Vagina (tissue), 2 donors: ENCODE results near the gene TPRN. TPM values are rescaled to one million over a fixed set of nuclear protein-coding genes. Genes with fewer than 3 reads are reported as not detected.
A peak's percentile ranks its signal among the peaks of the same experiment; 100 is the strongest.

ENCODE experiments used
- DNase-seq, 2 donors: peaks; one replicate each; pipeline ENCODE4 v3.0.0-alpha.2; 2017; ENCODE audit errors: extremely low spot score in 2 of 2
- H3K27ac ChIP-seq: fragments of 200-600 bp; sonication (generic); one replicate; pipeline ENCODE4 v1.5.1; 2019
- H3K27me3 ChIP-seq: fragments of 200-600 bp; sonication (generic); one replicate; pipeline ENCODE4 v1.5.1; 2019
- H3K36me3 ChIP-seq, 2 donors: fragments of 200-600 bp; sonication (generic); one replicate each; pipeline ENCODE4 v1.5.1; 2017 to 2019
- H3K4me1 ChIP-seq: fragments of 200-600 bp; sonication (generic); one replicate; pipeline ENCODE4 v1.5.1; 2019
- H3K4me3 ChIP-seq, 2 donors: fragments of 200-600 bp; sonication (generic); 1 replicate in 1 of 2; 2 replicates in 1 of 2; pipeline ENCODE4 v1.5.1; 2016 to 2019
- H3K9me3 ChIP-seq: fragments of 200-600 bp; sonication (generic); one replicate; pipeline ENCODE4 v1.5.1; 2019
- POLR2A ChIP-seq, 2 donors: fragments of 450-650 bp; IDR thresholded peaks; one replicate each; pipeline ENCODE4 v1.6.1; 2017; ENCODE audit warnings: antibody characterized with exemption in 2 of 2, mild to moderate bottlenecking in 2 of 2, moderate library complexity in 2 of 2
- POLR2AphosphoS5 ChIP-seq, 2 donors: sonication (generic); formaldehyde crosslinking; IDR thresholded peaks; one replicate each; pipeline ENCODE4 v1.9.0; 2017; ENCODE audit warnings: antibody characterized with exemption in 2 of 2, mild to moderate bottlenecking in 2 of 2, low read depth in 1 of 2; ENCODE audit not compliant: insufficient read depth in 1 of 2
- intact Hi-C: fragments of 100-400 bp; cut with DNase I; formaldehyde crosslinking; loops from one replicate; pipeline ENCODE4 v1.15.1; 2023
- total RNA-seq: library from RNA; depleted of rRNA; stranded (reverse); fragments of >200 nt; gene quantifications from one replicate; pipeline ENCODE4 v1.2.3, GENCODE V29; 2016
- TF ChIP-seq, protein P1 (sequence below), 3 experiments: fragments of 450-650 bp in 2 of 3; fragments of 200-600 bp in 1 of 3; sonication (generic) in 1 of 3; IDR thresholded peaks; one replicate each; pipeline ENCODE4 v1.5.1; 2017 to 2019; ENCODE audit warnings: antibody characterized with exemption in 3 of 3, mild to moderate bottlenecking in 2 of 3, moderate library complexity in 2 of 3

Gene TPRN
- total RNA-seq, 1 donor from 2014 or later = 6.9 TPM

DNA sequence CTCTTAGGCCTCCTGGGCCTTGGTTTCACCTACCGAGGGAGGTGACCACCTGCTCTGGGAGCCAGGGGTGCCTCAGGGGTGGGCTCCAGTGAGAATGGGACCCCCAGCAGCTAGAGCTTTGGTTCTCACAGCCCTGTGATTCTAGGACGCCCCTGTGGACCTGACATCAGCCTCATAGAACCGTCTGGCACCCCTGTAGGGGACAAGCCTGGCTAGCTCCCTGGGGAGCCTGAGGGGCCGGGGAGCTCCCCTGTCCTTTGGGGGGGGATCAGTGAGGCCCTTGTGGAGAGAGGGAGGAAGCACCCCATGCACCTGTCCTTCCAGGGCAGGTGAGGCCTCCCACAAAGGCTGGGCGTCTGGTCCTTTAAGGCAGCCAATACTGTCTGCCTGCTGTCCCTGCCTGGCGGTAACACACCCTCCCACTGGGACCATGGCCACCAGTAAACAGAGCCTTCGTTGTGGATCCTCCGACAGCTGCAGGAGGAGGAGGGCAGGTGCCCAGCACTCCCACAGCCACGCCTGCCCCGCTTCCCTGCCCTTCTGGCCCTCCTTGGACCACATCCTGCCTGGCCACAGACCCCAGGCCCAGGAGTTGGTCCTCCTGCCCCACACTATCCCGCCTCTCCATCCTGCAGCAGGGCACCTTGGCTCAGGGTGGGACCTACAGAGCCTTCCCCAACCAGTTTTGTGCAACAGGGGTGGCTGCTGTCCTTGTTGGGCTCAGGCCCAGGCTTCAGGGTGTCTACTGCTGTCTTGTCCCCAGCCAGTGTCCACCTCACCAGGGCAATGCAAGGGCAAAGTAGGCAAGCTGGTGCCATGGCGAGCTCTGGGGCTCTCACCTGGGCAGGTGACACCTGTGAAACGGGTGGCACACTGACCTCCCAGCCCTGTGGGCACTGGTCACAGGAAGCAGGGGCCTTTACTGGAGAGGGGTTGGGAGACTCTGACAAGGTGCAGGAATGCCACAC, 37.5 kb upstream of the TPRN start:
- no peak overlapping the region for H3K27ac ChIP-seq
- H3K4me1 ChIP-seq = peaks cover 55% of the 10 kb centered on the region
- intact Hi-C loops = no loop called here
- DNase-seq = no peak
- TF ChIP-seq POLR2A (IDR thresholded peaks at IDR 0.05) = no peak
- no peak for TF ChIP-seq POLR2AphosphoS5 (IDR thresholded peaks at IDR 0.05; ENCODE audit: insufficient read depth in 1 of 2, low read depth in 1 of 2)
- TF ChIP-seq, protein P1, sequence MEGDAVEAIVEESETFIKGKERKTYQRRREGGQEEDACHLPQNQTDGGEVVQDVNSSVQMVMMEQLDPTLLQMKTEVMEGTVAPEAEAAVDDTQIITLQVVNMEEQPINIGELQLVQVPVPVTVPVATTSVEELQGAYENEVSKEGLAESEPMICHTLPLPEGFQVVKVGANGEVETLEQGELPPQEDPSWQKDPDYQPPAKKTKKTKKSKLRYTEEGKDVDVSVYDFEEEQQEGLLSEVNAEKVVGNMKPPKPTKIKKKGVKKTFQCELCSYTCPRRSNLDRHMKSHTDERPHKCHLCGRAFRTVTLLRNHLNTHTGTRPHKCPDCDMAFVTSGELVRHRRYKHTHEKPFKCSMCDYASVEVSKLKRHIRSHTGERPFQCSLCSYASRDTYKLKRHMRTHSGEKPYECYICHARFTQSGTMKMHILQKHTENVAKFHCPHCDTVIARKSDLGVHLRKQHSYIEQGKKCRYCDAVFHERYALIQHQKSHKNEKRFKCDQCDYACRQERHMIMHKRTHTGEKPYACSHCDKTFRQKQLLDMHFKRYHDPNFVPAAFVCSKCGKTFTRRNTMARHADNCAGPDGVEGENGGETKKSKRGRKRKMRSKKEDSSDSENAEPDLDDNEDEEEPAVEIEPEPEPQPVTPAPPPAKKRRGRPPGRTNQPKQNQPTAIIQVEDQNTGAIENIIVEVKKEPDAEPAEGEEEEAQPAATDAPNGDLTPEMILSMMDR (IDR thresholded peaks at IDR 0.05) = no peak
- H3K4me3 ChIP-seq = no peak overlapping the region
- peaks cover 0 to 5% of the 10 kb centered on the region in 2 donors for H3K36me3 ChIP-seq
- no peaks in the 10 kb centered on the region for H3K9me3 ChIP-seq
- H3K27me3 ChIP-seq = no peaks in the 10 kb centered on the region

DNA sequence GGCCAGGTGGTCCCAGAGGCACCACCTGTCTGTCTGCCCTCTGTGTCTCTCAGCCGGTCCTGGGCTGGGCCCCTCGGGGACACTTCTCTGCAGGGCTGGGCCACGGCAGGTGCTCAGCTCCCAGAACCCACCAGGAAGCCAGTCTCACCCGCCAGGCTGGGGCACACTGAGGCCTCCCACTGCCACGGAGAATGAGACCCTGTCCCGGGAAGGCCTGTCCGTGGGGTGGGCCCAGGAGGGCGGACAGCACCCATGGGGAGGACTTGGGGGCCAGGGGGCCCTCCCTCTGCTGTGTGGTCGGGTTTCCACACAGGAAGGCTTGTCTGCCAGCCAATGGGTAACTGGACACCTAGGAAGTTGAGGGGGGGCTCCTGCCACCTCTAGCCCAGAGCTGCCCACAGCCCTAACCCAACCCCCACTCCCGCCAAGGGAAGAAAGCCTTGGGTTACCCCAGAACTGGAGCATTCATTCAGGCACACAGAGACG, 36.4 kb upstream of the TPRN start:
- Histone ChIP-seq H3K27me3 (peaks cover 4% of the 10 kb centered on the region), H3K4me1 (peaks cover 45% of the 10 kb centered on the region), H3K4me3 (peak overlapping the region in 1 of 2 donors; percentile 27), H3K36me3 (no peaks in the 10 kb centered on the region), H3K9me3 (no peaks in the 10 kb centered on the region), H3K27ac (no peak overlapping the region)
- DNase-seq = no peak
- intact Hi-C loops = no loop called here
- TF ChIP-seq POLR2AphosphoS5 (IDR thresholded peaks at IDR 0.05; ENCODE audit: insufficient read depth in 1 of 2, low read depth in 1 of 2) (no peak), POLR2A (IDR thresholded peaks at IDR 0.05) (no peak)
- TF ChIP-seq, protein P1 (IDR thresholded peaks at IDR 0.05) = no peak

DNA sequence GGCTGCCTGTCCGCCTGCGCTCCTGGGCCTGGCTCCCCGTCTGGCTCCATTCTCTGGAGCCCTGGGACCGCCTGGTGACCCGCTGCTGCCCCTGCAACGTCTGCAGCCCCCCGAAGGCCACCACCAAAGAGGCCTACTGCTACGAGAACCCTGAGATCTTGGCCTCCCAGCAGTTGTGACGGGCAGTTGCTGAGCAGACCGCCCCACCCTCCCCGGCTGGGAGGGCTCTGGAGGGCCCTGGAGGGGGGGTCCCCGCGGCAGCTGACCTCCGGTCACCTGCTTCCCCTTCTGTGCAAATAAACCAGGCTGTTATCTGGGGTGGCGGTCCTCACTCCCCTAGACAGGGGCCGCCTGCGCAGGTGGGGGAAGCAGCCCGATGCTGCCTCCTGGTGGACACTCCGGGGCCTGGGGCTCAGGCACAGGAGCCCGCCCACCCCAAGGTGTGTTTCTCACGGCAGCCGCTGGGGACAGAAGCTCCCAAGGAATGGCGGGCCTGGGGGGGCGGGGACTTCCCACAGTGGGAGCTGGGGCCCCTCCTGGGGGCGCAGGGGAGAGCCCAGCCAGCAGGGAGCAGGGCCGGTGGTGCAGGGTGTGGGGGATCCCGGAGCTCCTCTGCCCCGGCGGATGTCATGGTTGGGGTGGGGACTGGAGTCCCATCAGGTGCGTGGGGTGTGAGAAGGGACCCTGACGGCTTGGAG, 35.8 kb upstream of the TPRN start:
- H3K4me1 ChIP-seq = peaks cover 41% of the 10 kb centered on the region
- no peaks in the 10 kb centered on the region for H3K36me3 ChIP-seq
- H3K4me3 ChIP-seq = peak overlapping the region; percentile 5 to 27
- TF ChIP-seq, protein P1 (IDR thresholded peaks at IDR 0.05) = peak; percentile 88 to 98 (median 96)
- TF ChIP-seq POLR2AphosphoS5 (IDR thresholded peaks at IDR 0.05; ENCODE audit: insufficient read depth in 1 of 2, low read depth in 1 of 2) (peak; percentile 40 to 49), POLR2A (IDR thresholded peaks at IDR 0.05) (no peak)
- no peaks in the 10 kb centered on the region for H3K9me3 ChIP-seq
- H3K27me3 ChIP-seq = peaks cover 4% of the 10 kb centered on the region
- no peak overlapping the region for H3K27ac ChIP-seq
- DNase-seq = no peak
- intact Hi-C loops = no loop called here

DNA sequence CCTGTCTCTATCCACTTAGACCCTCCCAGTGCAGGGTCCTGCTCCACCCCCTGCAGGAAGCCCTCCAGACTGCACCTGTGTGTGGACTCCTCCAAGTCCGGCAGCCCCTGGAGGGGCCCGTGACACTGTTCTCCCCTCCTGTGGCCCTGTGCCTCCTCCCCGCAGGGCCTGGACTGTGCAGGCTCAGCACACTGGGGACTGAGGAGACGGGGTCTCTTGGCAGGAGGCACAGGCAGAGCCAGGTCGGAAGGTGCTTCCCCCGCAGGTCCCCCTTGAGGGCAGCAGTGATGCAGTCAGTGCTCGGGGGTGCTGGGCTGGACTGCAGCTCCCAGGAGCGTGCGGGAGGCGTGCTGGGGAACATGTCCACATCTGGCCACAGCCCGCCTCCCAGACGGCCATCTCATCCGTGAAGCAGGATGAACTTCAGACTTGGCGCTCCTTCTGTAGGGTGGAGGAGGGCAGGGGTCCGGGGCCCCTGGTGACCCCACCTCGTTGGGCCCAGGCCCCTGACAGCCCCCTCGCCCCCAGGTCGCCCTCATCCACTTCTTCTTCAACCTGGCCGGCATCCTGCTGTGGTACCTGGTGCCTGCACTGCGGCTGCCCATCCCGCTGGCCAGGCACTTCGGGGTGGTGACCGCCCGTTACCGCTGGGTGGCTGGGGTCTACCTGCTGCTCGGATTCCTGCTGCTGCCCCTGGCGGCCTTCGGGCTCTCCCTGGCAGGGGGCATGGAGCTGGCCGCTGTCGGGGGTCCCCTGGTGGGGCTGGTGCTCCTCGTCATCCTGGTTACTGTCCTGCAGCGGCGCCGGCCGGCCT, 35.1 kb upstream of the TPRN start:
- Histone ChIP-seq H3K4me3 (peak overlapping the region; percentile 5 to 27), H3K4me1 (peaks cover 41% of the 10 kb centered on the region), H3K36me3 (no peaks in the 10 kb centered on the region), H3K9me3 (no peaks in the 10 kb centered on the region), H3K27ac (no peak overlapping the region), H3K27me3 (peaks cover 4% of the 10 kb centered on the region)
- DNase-seq = no peak
- intact Hi-C loops = no loop called here
- TF ChIP-seq POLR2AphosphoS5 (IDR thresholded peaks at IDR 0.05; ENCODE audit: insufficient read depth in 1 of 2, low read depth in 1 of 2) = no peak
